Pancreas (tissue), 10 donors: ENCODE results near the gene XYLT1. TPM values are rescaled to one million over a fixed set of nuclear protein-coding genes. Genes with fewer than 3 reads are reported as not detected.

ENCODE experiments used
- ATAC-seq, 4 donors: fragments of 200-7000 bp; cut with Tn5 transposase; one replicate each; pipeline versions ENCODE4 v1.8.0 to v1.9.1; 2020; ENCODE audit warnings: mild to moderate bottlenecking in 4 of 4, moderate library complexity in 4 of 4
- DNase-seq, 6 donors: peaks; one replicate each; pipeline ENCODE4 v3.0.0-alpha.2; 2020
- FAIRE-seq: peaks from 2 replicates; lab custom pipeline; 2012; peaks lifted over from hg19 to GRCh38; lab: Jason Lieb, UNC
- H3K27ac ChIP-seq, 4 donors: fragments of 200-600 bp; sonication (generic); 1 replicate in 3 of 4; 2 replicates in 1 of 4; pipeline versions ENCODE4 v1.5.0 to v1.8.0; 2020
- H3K27me3 ChIP-seq, 4 donors: fragments of 200-600 bp; one replicate each; pipeline ENCODE4 v1.8.0; 2021
- H3K36me3 ChIP-seq, 3 donors: fragments of 200-600 bp; sonication (generic) in 1 of 3; one replicate each; pipeline versions ENCODE4 v1.5.0 to v1.8.0; 2020 to 2021
- H3K4me1 ChIP-seq, 3 donors: fragments of 200-600 bp; one replicate each; pipeline ENCODE4 v1.8.0; 2021
- H3K4me3 ChIP-seq, 4 donors: fragments of 200-600 bp; sonication (generic) in 2 of 4; one replicate each; pipeline versions ENCODE4 v1.5.0 to v1.8.0; 2020 to 2021
- H3K9me3 ChIP-seq, 4 donors: fragments of 200-600 bp; one replicate each; pipeline ENCODE4 v1.8.0; 2021
- WGBS, 2 donors: extraction: QIAGEN DNeasy Blood & Tissue Kit; methylation state at CpG; one replicate each; pipeline ENCODE4 v1.1.7; 2013; 5-methylcytosine and 5-hydroxymethylcytosine counted together
- intact Hi-C, 3 donors: fragments of 100-400 bp; cut with DNase I; formaldehyde crosslinking; loops; one replicate each; pipeline versions ENCODE4 v1.11.1 to v1.14.2; 2022
- polyA plus RNA-seq, 2 donors: library from polyadenylated mRNA; stranded (reverse); fragments of 200-250 nt; gene quantifications; one replicate each; pipeline ENCODE4 v1.2.3, GENCODE V29; 2013
- total RNA-seq, 6 donors: library from RNA; stranded (reverse); fragmentation: NEBNext Ultra II Directional in 4 of 6; extraction: Animal tissue kit (Norgen Biotek cat#: 25700) in 4 of 6; gene quantifications; one replicate each; pipeline versions ENCODE4 v1.2.1 to v1.2.4, GENCODE V29; 2021 to 2023
- TF ChIP-seq, protein P1 (sequence below), 4 donors: fragments of 200-600 bp; sonication (generic) in 3 of 4; IDR thresholded peaks; one replicate each; pipeline versions ENCODE4 v1.5.0 to v1.8.0; 2021; ENCODE audit warnings: antibody characterized with exemption in 4 of 4
- donor health status: healthy with polysubstance abuse.
- donor health status: DM: no; HTN: no; CAD: no; lungs with moderate emphysema.
- donor health status: DM: no; HTN: no; CAD: no.
- donor health status: control.
- donor health status: control.
- donor health status: Bipolar disorder and iron deficiency.
- donor health status: DM: yes; HTN: yes; CAD: no.
- donor health status: DM: no; HTN: no; CAD: no.
- donor health status: DM: no; HTN: no; CAD: no.
- donor health status: DM: yes; HTN: yes; CAD: no.

Gene XYLT1
- total and polyA plus RNA-seq, 8 donors: 1.6 to 8.2 (median 4.6) TPM

DNA sequence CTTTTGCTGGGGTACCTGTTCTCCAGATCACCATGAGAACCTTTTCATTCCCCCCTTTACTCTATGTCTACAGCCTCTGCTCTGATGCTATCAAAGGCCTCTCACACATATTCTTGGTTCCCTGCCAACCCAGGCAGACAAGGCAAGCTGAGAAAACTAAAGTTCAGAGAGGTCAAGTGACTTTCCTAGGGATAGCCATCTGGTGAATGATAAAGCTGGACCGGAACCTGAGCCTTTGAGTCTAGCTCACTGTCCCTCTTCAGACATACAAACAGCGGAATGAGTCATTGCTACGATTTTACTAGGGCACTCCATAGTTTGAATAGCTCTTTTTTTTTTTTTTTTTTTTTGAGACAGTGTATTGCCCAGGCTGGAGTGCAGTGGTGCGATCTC lies 73.3 kb downstream of the XYLT1 start:
- no peaks in the 10 kb centered on the region for H3K36me3 ChIP-seq
- DNase-seq (peak in 4 of 6 donors; percentile 41 to 70 (median 66)), FAIRE-seq (no peak), ATAC-seq (peak; percentile 63 to 78 (median 70))
- intact Hi-C loops: no loop called here
- H3K4me1 ChIP-seq: peaks cover 23 to 33% (median 31%) of the 10 kb centered on the region in 3 donors
- H3K27me3 ChIP-seq: no peaks in the 10 kb centered on the region
- TF ChIP-seq, protein P1, sequence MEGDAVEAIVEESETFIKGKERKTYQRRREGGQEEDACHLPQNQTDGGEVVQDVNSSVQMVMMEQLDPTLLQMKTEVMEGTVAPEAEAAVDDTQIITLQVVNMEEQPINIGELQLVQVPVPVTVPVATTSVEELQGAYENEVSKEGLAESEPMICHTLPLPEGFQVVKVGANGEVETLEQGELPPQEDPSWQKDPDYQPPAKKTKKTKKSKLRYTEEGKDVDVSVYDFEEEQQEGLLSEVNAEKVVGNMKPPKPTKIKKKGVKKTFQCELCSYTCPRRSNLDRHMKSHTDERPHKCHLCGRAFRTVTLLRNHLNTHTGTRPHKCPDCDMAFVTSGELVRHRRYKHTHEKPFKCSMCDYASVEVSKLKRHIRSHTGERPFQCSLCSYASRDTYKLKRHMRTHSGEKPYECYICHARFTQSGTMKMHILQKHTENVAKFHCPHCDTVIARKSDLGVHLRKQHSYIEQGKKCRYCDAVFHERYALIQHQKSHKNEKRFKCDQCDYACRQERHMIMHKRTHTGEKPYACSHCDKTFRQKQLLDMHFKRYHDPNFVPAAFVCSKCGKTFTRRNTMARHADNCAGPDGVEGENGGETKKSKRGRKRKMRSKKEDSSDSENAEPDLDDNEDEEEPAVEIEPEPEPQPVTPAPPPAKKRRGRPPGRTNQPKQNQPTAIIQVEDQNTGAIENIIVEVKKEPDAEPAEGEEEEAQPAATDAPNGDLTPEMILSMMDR (IDR thresholded peaks at IDR 0.05): no peak
- H3K9me3 ChIP-seq: no peaks in the 10 kb centered on the region
- H3K27ac ChIP-seq: peak overlapping the region; percentile 62 to 89 (median 70)
- no peak overlapping the region for H3K4me3 ChIP-seq
- WGBS, 2 donors: 17 to 19% methylated on average over 4 of the region's 4 CpGs

DNA sequence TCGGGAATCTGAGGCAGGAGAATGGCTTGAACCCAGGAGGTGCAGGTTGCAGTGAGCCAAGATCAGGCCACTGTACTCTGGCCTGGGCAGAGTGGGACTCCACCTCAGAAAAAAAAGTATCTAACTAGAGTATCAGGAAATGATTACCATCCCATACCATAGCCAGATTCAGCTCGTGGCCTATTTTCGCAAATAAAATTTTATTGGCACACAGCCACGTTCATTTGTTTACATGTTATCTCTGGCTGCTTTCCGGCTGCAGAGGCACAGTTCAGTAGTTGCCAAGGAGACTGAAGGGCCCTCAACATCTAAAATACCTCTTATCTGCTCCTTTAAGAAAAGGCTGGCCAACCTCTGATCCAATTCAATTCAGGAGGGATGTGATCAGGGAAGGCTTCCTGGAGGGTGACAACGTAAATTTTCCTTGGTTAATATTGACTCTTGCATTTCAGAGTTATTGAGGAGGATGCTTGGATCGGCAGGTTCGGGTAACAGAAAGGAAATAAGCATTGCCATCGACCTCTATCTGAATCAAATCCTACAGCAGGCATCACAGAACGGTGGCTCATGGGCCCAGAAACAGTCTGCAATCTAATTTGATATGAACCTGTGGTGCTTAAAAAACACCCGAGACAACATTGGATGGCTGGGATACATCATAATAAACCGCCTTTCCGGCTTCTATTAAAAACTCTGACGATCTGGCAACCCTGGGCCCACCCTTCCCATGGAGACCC lies 73.8 kb downstream of the XYLT1 start:
- H3K36me3 ChIP-seq: no peaks in the 10 kb centered on the region
- intact Hi-C loops: no loop called here
- TF ChIP-seq, protein P1 (IDR thresholded peaks at IDR 0.05): no peak
- ATAC-seq (peak; percentile 77 to 83 (median 78)), FAIRE-seq (no peak), DNase-seq (peak in 5 of 6 donors; percentile 66 to 76 (median 70))
- H3K27me3 ChIP-seq: no peaks in the 10 kb centered on the region
- peaks cover 23 to 33% (median 31%) of the 10 kb centered on the region in 3 donors for H3K4me1 ChIP-seq
- 16 to 19% methylated on average over 14 of the region's 14 CpGs for WGBS, 2 donors
- H3K27ac ChIP-seq: peak overlapping the region; percentile 62 to 89 (median 70)
- H3K4me3 ChIP-seq: no peak overlapping the region
- no peaks in the 10 kb centered on the region for H3K9me3 ChIP-seq

DNA sequence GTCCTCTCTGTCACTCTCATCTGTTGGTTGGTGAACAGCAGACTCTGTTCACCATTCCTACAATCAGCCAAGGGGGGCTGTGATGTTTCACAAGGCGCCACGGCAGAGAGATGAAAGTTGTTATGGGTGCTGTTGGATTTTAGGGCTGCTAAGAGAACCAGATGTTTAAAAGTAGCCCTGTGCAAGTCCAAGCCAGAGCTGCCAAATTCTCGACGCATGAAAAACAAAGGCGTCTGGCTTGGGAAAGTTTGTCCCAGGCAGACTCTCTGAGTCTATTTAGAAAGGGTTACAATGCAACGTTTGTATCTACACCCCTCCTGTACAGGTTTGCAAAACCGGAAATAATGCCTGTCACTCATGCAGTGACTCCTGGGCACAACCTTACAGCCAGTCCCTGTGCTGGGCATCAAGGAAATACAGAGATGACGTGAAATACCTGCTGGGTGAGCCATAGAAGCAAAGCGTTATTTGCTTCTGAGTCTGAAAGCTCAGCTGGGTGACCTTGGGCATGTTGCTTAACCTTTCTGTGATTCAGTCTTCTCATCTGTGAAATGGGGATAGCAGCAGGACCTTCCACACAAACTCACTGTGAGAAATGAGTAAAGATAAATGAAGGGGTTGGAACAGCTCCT lies 74.8 kb downstream of the XYLT1 start:
- TF ChIP-seq, protein P1 (IDR thresholded peaks at IDR 0.05): no peak
- Histone ChIP-seq H3K4me3 (peak overlapping the region in 1 of 4 donors; percentile 3), H3K4me1 (peaks cover 23 to 33% (median 31%) of the 10 kb centered on the region in 3 donors), H3K27me3 (no peaks in the 10 kb centered on the region), H3K36me3 (no peaks in the 10 kb centered on the region), H3K27ac (peak overlapping the region; percentile 62 to 89 (median 70)), H3K9me3 (no peaks in the 10 kb centered on the region)
- DNase-seq (peak in 4 of 6 donors; percentile 46 to 78 (median 64)), FAIRE-seq (no peak), ATAC-seq (peak; percentile 71 to 83 (median 74))
- intact Hi-C loops: no loop called here
- 16 to 19% methylated on average over 9 of the region's 9 CpGs for WGBS, 2 donors

DNA sequence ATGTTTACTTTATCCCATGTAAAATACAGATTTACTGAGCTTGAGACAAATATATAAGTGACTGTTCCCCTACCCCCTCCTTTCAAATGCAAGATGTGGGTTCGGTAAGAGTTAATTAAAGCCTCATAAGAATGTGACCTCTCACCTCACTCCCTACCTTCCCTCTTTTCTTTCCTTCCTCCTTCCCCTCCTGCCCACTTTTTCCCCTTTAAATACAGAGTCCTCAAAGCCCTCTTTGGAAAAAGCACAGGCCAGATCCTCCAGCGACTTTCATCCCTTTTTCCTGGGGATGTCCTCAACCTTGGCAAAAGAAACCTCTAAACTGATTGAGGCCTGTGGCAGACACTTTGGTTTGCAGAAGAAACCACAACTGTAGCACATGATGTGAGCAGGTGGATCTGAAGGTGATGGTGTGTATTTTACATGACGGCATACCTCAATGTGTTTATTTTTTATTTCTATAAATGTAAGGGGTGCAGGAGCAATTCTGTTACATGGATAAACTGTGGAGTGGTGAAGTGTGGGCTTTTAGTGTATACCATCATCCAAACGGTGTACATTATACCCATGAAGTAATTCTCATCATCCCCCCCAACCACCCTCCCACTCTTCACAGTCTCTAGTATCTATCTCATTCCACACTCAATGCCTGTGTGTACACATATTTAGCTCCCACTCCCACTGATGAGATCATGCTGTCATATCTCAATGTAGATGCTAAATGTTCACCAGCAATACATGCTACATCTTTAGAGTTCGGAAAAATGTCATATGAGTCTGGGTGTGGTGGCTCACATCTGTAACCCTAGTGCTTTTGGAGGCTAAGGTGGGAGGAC lies 77.7 kb downstream of the XYLT1 start:
- intact Hi-C loops: no loop called here
- FAIRE-seq: no peak
- 87 to 88% methylated on average over 5 of the region's 5 CpGs for WGBS, 2 donors

More for the DNA sequence above, 77.7 kb downstream of the XYLT1 start:
- Histone ChIP-seq H3K27ac (no peak overlapping the region), H3K27me3 (no peaks in the 10 kb centered on the region), H3K36me3 (no peaks in the 10 kb centered on the region), H3K9me3 (no peaks in the 10 kb centered on the region), H3K4me3 (no peak overlapping the region), H3K4me1 (peaks cover 22 to 28% (median 23%) of the 10 kb centered on the region in 3 donors)
- DNase-seq: no peak
- TF ChIP-seq, protein P1 (IDR thresholded peaks at IDR 0.05): no peak
- no peak for ATAC-seq
